SK-N-MC (cell line): Measurements from ENCODE around the gene GASK1A.

Experiments
- EZH2 ChIP-seq: fragments of 200-600 bp; sonication (generic); IDR thresholded peaks from one replicate; pipeline ENCODE4 v1.6.1; 2017; ENCODE audit warnings: antibody characterized with exemption
- POLR2AphosphoS5 ChIP-seq: IDR thresholded peaks from 2 replicates; pipeline ENCODE4 v1.6.1; 2012; ENCODE audit warnings: mild to moderate bottlenecking, low read depth, low read length, borderline replicate concordance

GRCh38 chr3:43005253-43005652 lies 26.1 kb downstream of the GASK1A start:
- TF ChIP-seq POLR2AphosphoS5 (no peak), EZH2 (no peak)
